NCI-H345 treated with DMSO at 0.1 percent for 48 hours (cell line): ENCODE results near the gene SMC2.
A peak's percentile ranks its signal among the peaks of the same experiment; 100 is the strongest.

ENCODE experiments used
- DNase-seq: peaks from one replicate; lab custom pipeline; 2025; ENCODE audit not compliant: unreplicated experiment; lab: John Stamatoyannopoulos, UW

The SMC2 gene

DNA sequence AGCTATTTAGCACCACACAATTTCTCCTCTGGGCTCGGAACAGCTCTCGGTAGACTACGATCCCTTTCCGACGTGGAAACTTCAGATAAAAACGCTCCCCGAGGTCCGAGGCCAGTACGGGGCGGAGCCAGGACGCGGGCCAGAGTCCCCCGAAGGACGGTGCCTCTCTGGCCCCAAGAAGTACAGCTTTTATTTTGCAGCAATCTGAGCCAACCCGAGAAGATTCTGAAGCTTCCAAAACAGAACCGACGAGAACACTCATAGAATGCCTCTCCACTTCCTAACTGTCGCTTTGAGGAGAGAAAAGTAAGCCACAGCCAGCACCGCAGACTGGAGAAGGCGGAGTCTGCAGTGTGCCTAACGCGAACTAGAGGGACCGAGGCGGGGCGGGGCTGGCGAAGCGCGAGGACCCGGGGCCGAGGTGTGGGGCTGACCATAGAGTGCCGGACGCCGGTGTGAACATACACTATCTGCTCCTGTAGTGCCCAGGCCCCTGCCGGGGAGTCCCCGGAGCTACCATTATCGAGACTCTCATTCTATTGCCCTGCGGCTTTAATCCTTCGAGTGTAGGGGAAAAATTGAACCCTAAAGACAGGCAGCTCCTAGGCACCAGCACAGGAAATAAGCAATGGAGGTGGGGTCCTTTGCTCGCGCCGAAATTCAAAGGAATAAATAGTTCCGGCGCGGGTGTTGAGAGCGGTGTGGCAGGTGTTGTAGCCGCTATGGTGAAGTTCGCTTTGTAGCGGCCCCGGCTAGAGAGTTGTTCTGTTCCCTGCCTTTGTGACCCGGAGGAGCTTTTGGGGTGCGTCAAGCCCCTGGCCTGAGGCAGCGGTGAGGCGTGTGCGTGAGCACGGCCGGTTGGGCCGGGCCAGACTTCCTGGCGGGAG is at the start of gene SMC2:
Gene SMC2 (plus strand): TSS at position 663 of the 887 bp plus-strand sequence. CDS start 1,076 bp downstream, outside the sequence.
- DNase-seq: peak; percentile 95

DNA sequence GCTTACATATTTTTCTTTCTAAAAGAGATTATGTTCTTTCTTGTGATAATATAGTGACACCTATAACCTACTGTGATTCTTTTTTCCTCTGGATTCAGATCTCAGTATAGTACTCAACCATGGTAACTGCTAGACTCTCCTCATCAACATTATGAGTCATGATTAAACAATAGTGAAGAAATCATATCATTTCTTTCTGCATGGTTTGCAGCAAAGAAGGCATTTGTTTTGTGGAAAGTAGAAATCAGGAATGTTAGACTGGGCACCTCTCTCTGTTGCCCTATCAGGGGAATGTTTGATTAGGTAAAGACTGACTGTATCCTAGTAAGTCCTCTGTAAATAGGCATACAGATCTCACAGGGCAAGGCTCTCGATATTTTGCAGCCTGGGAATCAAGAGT is 25.6 kb upstream of the SMC2 start:
- no peak for DNase-seq

DNA sequence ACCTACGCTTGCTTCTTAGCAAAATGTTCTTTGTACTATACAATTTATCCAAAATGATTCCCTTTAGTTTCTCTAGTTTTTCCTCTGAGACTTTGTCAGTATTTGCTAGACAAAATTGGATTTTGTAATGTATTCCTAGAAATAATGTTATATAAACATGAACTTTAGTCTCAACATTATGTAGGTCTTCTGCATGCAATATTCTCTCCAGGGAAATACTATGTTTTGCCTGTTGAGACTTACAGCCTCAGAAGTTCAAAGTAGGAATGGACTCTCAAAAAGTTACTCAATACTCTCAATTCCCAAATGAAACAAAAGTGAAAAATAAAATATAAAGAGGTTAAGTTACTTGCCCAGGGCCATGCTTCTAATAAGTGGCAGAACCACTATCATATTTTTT is 24.8 kb upstream of the SMC2 start:
- DNase-seq: no peak

DNA sequence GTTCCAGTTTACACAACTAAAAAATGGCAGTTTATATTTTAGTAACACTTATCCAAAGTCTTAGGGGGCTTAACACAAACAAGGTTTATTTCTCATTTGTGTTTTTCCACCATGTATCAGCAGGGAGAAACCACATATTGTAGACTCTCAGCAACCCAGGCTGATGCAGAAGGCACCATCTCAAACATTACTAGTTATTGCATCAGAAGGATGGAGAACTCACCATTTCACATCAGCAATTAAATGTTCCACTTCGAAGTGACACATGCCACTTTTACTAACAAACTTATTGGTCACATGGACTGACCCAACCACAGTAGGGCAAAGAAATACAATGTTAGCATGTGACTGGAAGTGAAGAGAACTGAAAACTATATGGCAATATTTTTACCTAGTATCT is 22.5 kb upstream of the SMC2 start:
- DNase-seq: no peak

DNA sequence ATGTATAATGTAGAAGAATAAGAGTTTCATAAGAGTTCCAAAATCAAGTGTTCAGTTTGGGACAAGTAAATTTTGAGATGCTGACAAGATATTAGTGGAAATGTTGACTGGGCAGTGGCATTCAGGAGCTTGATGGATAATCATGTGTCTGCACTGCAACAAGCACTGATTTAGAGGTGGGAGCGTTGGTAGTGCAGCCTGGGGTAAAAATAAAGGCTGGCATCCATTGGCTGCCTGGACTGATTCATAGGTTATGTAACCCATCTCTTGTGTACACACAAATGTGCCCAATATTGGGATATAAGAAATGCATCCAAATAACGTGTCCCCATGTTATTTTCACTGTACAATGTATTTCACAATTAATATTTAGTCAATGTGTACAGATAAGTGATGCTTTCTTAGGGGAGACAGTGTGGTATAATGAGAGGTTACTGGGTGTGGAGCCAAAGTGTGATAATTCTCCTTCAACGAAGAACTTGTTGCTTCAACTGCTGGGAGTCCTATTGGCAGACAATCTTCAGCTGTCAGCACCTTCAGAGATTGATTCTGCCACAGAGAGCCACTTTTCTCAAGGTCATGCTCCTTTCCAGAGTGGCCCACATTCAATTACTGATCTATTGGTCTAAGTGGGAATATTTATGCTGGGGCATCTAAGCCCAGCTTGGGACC is 20.9 kb upstream of the SMC2 start:
- DNase-seq: no peak

DNA sequence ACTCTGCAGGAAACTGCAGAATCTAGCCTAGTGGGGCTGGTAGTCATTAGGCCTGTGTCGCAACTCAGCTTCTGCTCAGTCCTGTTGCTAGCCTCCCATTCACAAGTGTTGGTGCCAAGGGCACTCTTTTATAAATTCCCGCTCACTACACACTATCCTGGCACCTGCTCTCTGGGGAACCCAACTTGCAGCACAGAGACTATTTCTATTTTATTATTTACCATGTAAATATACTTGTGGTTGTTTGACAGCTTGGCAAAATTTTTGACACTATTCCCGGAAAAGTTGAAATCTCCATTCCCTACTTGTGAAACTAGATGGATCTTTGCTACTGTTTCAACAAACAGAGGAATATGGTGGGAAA is 20.4 kb upstream of the SMC2 start:
- DNase-seq: no peak

DNA sequence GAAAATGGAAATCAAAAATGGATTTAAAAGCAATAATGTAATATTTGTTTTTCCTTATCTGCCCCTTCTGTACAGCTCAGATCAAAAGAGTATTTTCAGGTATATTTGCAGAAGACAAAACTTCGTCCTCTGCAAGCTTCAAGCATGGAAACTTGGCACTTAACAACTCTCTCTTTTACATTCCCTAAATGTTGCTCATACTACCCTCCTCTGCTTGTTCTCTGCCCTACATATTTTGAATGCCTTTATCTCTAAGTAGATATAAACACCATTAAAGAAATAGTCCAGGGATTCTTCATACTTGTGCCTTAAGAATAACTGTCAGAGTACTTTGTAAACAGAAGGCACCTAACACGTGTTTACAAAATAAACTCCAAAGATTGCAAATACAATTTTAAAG is 19.2 kb upstream of the SMC2 start:
- no peak for DNase-seq

DNA sequence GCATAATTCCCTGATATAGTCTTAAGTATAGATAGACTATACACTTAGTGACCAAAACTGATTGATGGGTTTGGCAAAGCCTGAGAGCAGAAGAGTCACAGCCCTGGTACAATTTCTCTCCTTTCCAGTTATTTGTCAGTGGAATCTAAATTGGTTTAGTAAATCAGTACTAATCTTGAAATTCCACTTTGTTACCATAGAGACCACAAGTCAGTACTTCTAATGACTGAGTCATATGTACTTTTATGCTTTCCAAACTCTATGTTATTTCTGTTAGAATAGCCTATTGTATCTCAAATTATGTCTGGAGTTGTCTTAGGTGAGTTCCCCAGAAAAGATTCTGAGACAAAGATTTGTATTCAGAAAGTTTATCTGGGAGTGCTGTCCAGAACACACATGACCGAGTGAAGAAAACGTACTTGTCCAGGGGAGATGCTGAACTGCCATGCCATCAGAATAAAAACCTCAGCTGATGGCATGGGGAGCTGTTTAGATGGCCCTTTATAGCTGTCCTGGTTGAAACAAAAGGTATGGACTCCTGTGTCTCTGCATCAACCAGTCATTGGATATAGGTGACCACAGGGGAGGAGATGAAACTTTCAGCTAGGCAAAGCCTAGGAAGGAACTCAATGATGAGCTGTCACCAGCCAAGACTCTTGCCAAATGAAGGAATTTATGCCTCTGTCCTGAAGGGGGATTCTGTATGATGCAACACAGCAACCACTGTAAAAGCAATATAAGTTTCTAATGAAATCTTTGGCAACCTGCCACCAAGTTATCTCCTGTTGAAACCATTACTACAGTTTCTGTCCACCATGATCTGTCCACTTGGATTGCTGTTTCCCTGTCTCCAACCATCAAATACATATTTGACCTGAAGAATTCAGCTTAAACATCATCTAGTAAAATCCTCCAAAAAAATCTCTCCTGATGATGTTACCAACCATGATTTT is 18.0 kb upstream of the SMC2 start:
- no peak for DNase-seq

DNA sequence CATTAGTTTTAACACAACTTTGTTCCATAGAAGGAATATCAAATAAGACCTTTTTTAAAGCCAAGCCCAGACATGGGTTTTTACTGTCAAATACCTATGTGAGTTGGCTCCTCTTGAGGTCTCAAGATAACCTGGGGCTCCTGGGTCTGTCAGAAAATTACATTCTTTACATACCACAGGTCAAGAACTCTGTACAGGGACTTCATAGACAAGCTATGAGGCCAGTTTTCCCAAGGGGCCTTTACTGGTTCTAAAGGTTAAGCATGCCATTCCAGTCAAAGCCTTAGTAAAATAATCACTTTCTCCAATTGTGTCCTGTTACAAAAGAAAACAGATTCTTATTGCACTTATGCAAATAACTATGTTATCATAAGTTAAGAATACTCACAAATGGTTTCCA is 15.5 kb upstream of the SMC2 start:
- no peak for DNase-seq

DNA sequence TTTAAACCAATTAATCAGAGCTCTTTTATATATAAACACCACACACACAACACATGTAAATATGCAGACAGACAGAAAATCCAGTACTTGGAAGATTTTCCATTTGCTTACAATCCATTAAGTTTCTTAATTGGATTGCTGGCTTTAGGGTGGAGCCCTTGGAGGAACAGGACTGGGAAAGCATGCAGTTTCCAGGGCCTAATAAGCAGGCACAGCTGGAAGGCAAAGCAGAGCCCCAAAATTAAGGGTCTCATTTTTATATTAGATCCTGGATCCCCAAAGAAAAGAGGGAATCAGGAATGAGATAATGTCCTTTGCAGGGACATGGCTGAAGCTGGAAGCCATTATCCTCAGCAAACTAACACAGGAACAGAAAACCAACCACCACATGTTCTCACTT is 13.1 kb upstream of the SMC2 start:
- no peak for DNase-seq

DNA sequence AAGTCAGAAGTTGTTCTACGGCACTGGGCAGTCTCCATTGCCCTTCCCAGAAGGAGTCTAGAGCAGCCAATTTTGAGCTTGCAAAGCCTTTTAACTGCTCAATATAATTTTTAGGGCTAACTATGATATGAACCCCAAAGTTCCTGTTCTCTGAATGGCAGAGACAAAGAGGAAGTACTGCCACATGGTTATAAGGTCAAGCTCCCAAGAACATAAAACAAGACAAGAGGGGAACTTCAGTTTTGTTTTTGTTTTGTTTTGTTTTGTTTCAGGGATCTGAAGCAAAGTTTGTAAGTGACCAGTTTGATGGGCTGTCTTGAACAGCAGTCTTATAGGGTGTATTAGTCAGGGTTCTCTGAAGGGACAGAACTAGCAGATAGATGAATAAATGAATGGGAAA is 11.9 kb upstream of the SMC2 start:
- DNase-seq: no peak

DNA sequence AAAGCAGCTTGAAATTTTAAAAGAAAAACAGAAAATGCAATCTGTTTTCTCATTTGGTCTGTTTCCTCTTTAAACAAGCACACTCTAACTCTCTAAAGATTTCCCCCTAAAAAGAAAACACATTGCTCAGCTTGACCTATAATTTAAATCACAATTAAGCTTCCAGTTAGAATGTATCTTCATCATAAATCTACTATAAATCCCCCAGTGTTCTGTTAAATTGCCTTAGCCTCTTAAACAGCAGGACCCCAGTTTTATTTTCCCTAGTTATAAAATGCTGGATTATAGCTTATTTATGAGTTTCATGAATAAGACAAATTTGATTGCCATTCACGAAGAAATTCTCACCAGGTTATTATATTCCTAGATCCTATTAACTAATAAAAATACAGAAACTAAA is 8.6 kb upstream of the SMC2 start:
- DNase-seq: no peak

DNA sequence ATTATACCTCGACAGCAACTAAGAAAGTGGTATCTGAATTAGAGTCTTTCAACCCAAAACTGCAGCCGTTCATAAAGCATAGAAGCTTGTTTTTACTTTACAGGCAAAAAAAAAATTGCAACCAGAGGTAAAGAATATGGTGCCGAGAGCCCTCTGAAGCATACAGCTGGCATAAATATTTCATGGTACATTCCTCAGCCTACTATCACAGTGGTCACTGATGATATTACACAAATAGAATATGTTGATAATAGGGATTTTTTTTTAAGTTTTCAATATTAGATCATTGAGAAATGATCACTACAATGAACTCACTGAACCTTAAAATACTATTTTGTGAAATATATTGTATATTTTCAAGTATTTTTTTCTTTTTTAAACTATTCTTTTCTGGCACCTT is 6.2 kb upstream of the SMC2 start:
- no peak for DNase-seq

DNA sequence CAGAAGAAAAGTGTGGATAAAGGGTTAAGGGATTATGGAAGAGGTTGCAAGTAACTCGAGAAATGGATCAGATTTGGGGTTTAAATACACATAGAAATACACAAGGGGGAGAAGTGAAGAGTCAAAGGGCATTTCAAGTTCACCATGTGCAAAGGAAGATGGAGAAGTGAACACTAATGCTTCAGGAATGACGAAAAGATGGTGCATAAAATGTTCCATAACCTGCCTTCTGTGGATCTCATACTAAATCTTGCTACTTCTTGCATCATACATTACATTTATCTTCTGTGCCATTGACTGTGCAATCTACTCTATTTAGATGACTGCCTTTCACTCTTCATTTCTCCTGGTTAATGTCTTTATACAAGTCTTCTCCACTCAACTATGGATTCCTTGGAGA is 5.7 kb upstream of the SMC2 start:
- no peak for DNase-seq

DNA sequence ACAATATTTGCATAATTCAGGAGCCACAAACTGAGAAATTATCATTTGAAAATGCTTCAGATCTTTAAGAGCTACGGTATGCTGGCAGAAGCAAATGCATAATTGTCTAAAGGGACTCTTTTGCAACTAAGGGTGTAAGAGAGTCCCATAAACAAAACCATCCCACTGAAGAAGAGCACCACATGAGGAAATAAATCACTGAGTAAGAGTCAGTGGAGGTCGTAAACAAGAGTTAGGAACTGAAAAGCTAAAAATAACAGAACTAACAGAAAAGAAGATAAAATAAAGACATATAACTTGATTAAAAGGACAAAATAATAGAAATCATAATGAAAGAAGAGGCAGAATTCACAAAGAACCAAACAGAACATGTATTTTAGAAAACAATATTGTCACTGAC is 3.5 kb upstream of the SMC2 start:
- DNase-seq: no peak

DNA sequence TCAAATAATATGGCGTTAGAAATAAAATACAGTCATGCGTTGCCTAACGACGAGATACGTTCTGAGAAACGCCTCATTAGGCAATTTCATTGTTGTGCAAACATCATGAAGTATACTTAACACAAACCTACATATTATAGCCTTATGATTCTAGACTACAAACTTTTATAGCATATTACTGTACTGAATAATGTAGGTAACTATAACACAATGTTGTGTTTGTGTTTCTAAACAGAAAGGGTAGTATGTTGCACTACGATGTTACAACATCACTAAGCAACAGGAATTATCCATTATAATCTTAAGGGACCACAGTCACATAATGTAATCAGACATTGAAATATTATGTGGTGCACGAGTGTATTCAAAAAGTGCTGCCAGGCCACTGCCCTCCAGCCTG is 3.0 kb upstream of the SMC2 start:
- peak; percentile 63 for DNase-seq

DNA sequence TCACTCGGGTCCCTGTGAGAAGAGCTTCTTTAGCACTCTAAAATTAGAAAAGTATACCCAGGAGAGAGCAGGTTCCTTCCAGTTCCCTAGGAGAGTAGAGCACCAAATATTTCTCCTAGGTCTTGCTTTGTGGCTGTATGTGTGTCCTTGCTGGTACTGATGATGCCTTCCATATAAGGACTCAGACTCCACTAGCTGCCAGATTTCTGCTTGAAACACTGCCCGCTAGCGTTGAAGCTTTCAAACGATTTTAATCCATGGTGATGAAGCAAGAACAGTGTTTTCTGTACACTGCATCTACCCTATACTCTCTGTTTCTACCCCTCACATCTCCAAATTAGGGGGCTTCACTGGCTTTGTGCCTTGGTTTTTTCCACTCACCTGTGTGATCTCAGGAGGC is 2.4 kb upstream of the SMC2 start:
- DNase-seq: peak; percentile 88

DNA sequence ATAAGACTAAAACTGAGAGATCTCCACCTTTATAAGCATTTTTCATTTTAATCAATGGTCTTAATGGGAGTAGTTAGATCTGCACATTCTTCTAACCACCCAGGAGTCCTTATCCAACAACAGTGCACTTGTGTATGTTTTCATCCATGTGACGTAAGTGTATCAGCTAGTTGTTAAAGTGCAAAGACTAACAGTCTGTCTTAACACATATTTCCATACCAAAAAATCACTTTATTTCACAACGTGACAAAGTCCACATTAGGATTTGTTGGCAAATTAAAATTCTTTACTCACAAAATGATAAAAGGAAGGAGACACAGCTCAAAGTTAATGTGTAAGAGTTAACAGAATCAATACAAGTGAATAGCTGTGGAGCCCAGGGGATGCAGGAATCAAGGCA is 1.9 kb upstream of the SMC2 start:
- no peak for DNase-seq

DNA sequence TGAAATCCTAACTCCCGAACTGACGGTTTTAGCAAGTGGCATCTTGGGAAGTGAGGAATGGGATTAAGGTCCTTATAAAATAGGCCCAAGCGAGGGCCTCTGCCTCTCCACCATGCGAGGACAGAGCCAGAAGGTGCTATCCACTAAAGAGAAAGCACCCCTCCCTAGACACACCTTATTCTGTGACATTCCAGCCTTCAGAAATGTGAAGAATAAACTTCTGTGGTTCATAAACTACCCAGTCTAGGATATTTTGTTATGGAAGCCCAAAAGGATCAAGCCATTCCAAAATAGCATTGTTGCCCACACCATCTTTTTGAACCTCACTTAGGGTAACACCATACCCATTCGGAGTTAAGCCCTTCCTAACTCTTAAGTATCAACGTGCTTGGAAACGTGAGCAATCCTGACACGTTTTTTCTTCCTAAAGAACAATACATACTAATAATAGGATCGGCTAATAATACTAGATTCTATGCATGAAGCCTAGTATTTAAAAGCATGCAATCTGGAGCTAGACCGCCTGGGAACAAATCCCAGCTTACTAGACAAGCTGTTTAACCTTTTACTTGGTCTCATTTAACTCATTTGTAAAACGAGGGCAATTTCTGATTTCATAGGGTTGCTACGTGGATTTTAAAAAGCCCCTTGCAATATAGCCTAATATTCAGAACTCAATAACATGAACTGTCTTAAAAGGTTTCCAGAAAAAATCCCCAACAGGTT is 1.1 kb upstream of the SMC2 start:
- DNase-seq: peak; percentile 51

DNA sequence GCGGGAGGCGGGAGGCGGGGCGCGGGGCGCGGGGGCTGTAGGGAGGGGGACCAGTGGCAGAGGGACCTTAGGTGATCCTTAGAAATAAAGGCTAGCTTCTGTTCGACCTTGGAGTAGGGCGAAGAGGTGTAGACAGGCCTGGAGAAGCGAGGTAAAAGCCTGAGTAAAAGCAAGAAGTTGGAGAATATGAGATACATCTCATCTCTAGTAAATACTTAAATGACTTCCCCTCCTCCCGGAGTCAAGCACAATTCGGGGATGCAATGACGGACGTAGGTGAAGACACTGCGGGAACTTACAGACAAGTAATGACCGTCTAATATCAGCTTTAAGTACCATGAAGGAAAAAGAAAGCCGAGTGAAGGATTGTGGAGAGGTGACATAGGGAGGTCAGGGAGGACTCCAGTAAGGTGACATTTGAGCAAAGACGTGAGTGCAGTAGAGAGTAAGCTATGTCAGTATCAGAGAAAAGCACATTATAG is 466 bp downstream of the SMC2 start:
- DNase-seq: peak; percentile 42

DNA sequence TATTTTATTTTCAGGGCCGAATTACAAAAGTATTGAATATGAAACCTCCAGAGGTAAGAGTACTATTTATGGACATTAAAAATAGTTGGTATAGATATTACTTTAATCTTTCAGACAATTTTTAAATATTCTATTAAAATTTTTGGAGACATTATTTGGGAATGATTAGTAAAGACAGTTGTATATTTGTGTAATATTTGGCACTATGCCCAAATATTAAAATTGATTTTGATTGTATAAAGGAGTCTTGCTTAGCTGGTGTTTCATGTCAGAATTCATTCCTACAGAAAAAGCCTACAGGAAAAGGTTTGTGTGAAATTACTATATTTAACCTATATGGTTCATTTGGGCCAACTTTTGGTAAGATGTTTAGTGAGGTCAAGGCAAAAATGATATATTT is 5.5 kb downstream of the SMC2 start:
- no peak for DNase-seq
